PC-9 (cell line): Measurements from ENCODE around the gene LIPE.

Experiments
- CTCF ChIP-seq: fragments of 200-600 bp; sonication (generic); conservative IDR thresholded peaks from 2 replicates; pipeline ENCODE4 v1.6.1; 2017; ENCODE audit warnings: mixed run types, antibody characterized with exemption, mild to moderate bottlenecking, moderate library complexity
- EZH2 ChIP-seq: fragments of 200-600 bp; sonication (generic); IDR thresholded peaks from 2 replicates; pipeline ENCODE4 v1.8.0; 2017; ENCODE audit warnings: antibody characterized with exemption, low read depth

- TF ChIP-seq CTCF: no peak
- no peak for TF ChIP-seq EZH2
Observed at GRCh38 chr19:42368360-42368759, 58.8 kb downstream of the LIPE start.
